Body of pancreas (tissue), 4 donors: Measurements from ENCODE around the gene CYS1. TPM values are rescaled to one million over a fixed set of nuclear protein-coding genes. Genes with fewer than 3 reads are reported as not detected.
A peak's percentile ranks its signal among the peaks of the same experiment; 100 is the strongest.

Experiments
- ATAC-seq: fragments of 150-250 bp; one replicate; pipeline ENCODE4 v1.9.1; 2016
- DNase-seq, 4 donors: peaks; one replicate each; pipeline ENCODE4 v3.0.0-alpha.2; 2019
- H3K27ac ChIP-seq, 4 donors: fragments of 200-600 bp; sonication (generic); 1 replicate in 3 of 4; 2 replicates in 1 of 4; pipeline versions ENCODE4 v1.5.1 to v1.6.1; 2016 to 2019; ENCODE audit warnings: mild to moderate bottlenecking in 1 of 4, mixed read lengths in 1 of 4, moderate library complexity in 1 of 4
- H3K27me3 ChIP-seq, 2 donors: fragments of 200-600 bp; sonication (generic); one replicate each; pipeline ENCODE4 v1.6.0; 2016; ENCODE audit warnings: mild to moderate bottlenecking in 1 of 2
- H3K36me3 ChIP-seq, 2 donors: fragments of 200-600 bp; sonication (generic); replicated peaks in 1 of 2; 2 replicates each; pipeline ENCODE4 v1.5.1; 2016; ENCODE audit warnings: low read depth in 2 of 2; ENCODE audit not compliant: insufficient read depth in 1 of 2
- H3K4me1 ChIP-seq: fragments of 200-600 bp; sonication (generic); one replicate; pipeline ENCODE4 v1.6.0; 2016
- H3K4me3 ChIP-seq, 2 donors: fragments of 200-600 bp; sonication (generic); 1 replicate in 1 of 2; 2 replicates in 1 of 2; pipeline ENCODE4 v1.5.1; 2016 to 2019
- H3K9me3 ChIP-seq, 3 donors: fragments of 200-600 bp; sonication (generic); 1 replicate in 2 of 3; 2 replicates in 1 of 3; pipeline ENCODE4 v1.5.1; 2016
- POLR2A ChIP-seq, 3 donors: fragments of 450-650 bp; IDR thresholded peaks; one replicate each; pipeline ENCODE4 v1.6.1; 2016; ENCODE audit warnings: antibody characterized with exemption in 3 of 3, mild to moderate bottlenecking in 2 of 3
- WGBS, 2 donors: methylation state at CpG; one replicate each; pipeline ENCODE4 v1.1.5; 2017; 5-methylcytosine and 5-hydroxymethylcytosine counted together
- intact Hi-C: fragments of 100-400 bp; cut with DNase I; formaldehyde crosslinking; loops from one replicate; pipeline ENCODE4 v1.15.1; 2023
- total RNA-seq, 2 donors: library from RNA; depleted of rRNA; stranded (reverse); fragments of >200 nt; gene quantifications; one replicate each; pipeline ENCODE4 v1.1.0, GENCODE V29; 2016
- TF ChIP-seq, protein P1 (sequence below), 7 experiments: fragments of 450-650 bp in 4 of 7; fragments of 200-600 bp in 3 of 7; sonication (generic) in 3 of 7; IDR thresholded peaks; one replicate each; pipeline ENCODE4 v1.5.1; 2016 to 2019; ENCODE audit warnings: antibody characterized with exemption in 7 of 7

Gene CYS1
- total RNA-seq, 2 donors from 2014 or later = 30.4 to 36.6 TPM

DNA sequence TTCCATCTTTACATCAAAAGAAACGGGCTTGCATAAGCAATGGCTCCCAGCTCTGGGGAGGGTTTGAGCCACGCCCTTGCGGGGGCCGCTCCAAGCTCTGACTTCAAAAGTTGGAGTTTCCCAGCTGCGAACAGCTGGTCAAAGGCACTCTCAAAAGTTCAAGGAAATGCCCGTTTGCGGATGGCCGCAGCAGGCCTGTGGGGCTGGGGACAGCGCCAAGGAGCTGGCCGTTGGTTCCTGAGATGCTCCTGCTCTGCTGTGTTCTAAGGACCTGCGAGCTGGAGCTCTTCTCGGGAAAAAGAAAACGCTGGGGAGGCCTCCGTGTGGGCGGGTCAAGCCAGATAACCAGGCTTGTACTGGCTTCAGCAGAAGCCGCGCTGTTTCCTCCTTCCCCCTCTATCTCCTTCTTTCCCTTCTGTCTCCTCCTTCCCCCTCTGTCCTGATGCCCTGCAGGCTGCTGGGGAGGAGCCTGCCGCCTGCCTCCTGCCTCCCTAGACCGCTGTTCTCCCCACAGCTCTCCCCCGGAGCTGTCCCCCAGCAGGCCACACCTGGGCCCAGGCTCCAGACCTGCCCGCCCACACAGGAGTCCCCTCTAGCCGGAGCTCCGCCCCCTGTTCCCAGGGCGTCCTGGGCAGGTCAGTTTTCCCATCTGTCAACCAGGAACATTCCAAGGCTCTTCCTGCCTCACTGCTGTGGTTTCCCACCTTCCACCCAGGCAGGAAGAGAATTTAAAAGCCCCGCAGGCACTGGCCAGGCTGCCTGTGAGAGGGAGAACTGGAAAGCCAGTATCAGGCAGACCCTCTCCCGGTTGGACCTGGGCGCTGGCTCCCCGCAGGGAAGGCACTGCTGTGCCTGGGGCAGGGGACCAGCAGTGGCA lies 22.7 kb downstream of the CYS1 start:
- H3K27me3 ChIP-seq = no peaks in the 10 kb centered on the region
- ATAC-seq (peak; percentile 16), DNase-seq (peak in 1 of 4 donors; percentile 51)
- intact Hi-C loops = no loop called here
- H3K4me3 ChIP-seq = no peak overlapping the region
- TF ChIP-seq, protein P1, sequence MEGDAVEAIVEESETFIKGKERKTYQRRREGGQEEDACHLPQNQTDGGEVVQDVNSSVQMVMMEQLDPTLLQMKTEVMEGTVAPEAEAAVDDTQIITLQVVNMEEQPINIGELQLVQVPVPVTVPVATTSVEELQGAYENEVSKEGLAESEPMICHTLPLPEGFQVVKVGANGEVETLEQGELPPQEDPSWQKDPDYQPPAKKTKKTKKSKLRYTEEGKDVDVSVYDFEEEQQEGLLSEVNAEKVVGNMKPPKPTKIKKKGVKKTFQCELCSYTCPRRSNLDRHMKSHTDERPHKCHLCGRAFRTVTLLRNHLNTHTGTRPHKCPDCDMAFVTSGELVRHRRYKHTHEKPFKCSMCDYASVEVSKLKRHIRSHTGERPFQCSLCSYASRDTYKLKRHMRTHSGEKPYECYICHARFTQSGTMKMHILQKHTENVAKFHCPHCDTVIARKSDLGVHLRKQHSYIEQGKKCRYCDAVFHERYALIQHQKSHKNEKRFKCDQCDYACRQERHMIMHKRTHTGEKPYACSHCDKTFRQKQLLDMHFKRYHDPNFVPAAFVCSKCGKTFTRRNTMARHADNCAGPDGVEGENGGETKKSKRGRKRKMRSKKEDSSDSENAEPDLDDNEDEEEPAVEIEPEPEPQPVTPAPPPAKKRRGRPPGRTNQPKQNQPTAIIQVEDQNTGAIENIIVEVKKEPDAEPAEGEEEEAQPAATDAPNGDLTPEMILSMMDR (IDR thresholded peaks at IDR 0.05) = no peak
- no peak for TF ChIP-seq POLR2A (IDR thresholded peaks at IDR 0.05)
- peaks cover 3% of the 10 kb centered on the region in 2 donors for H3K36me3 ChIP-seq
- H3K27ac ChIP-seq = peak overlapping the region in 3 of 4 donors; percentile 10 to 58 (median 43)
- no peaks in the 10 kb centered on the region for H3K9me3 ChIP-seq
- peaks cover 34% of the 10 kb centered on the region for H3K4me1 ChIP-seq
- WGBS, 2 donors = 56 to 79% methylated on average over 21 to 27 of the region's 28 CpGs

DNA sequence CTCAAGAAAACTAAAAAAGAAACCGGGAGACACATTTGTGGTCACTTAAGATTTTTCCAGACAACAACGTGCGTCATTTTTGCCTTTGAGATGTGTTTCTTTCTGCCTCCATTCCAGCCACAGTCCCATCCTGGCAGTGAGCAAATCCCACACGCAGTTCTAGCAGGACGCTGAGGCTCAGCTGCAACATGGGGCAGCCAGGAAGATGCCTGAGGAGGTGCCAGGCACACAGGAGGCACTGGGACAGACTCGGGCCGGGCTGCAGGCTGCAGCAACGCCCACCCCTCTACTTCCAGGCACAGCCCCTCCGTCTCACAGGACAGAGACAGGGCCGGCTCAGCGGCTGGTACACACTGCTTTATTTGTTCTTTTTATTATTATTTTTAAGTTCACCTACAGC lies 23.8 kb downstream of the CYS1 start:
- 92 to 94% methylated on average over 10 to 11 of the region's 11 CpGs for WGBS, 2 donors

DNA sequence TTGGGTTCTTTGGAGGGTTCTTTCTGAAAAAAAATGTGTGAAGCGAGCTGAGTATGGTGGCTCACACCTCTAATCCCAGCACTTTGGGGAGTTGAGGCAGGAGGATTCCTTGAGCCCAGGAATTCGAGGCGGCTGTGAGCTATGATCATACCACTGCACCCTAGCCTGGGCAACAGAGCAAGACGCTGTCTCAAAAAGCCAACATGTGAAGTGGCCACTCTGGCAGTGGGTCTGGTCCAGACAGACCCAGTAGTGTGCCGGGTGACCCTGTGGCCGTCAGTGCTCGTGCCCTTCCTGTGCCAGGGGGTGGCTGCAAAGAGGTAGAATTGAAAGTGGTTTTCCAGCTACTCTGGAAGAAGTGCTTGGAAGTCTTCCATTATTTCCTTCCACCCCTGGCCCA lies 25.2 kb downstream of the CYS1 start:
- H3K9me3 ChIP-seq = no peaks in the 10 kb centered on the region
- ATAC-seq (no peak), DNase-seq (no peak)
- H3K27ac ChIP-seq = peak overlapping the region in 2 of 4 donors; percentile 5 to 36
- H3K4me3 ChIP-seq = no peak overlapping the region
- H3K4me1 ChIP-seq = peaks cover 44% of the 10 kb centered on the region
- no peak for TF ChIP-seq POLR2A (IDR thresholded peaks at IDR 0.05)
- TF ChIP-seq, protein P1 (IDR thresholded peaks at IDR 0.05) = no peak
- peaks cover 7 to 10% of the 10 kb centered on the region in 2 donors for H3K36me3 ChIP-seq
- intact Hi-C loops = no loop called here
- 88 to 89% methylated on average over 7 of the region's 7 CpGs for WGBS, 2 donors
- no peaks in the 10 kb centered on the region for H3K27me3 ChIP-seq

More for the DNA sequence above, 23.8 kb downstream of the CYS1 start:
- DNase-seq (no peak), ATAC-seq (no peak)
- Histone ChIP-seq H3K27ac (no peak overlapping the region), H3K27me3 (no peaks in the 10 kb centered on the region), H3K36me3 (peaks cover 7 to 10% of the 10 kb centered on the region in 2 donors), H3K4me3 (no peak overlapping the region), H3K9me3 (no peaks in the 10 kb centered on the region), H3K4me1 (peaks cover 41% of the 10 kb centered on the region)
- intact Hi-C loops = no loop called here
- TF ChIP-seq, protein P1 (IDR thresholded peaks at IDR 0.05) = no peak
- no peak for TF ChIP-seq POLR2A (IDR thresholded peaks at IDR 0.05)

DNA sequence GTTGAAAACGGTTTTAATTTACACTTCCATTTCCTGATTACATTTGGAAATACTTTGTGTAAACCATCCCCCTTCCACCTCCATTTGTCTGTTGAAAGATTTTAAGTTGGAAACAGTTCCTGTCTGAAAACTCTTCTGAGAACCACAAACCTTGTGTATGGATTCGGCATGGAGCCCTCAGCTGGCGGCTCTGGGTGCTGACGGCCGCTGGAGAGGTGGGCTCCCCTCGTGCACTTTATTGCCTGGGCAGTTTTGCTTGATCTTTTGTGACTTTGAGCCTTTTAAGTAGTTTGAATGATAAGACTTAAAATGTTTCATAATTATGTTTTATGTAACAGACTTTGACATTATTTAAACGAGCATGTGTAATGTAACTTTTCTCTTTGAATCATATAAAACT lies 25.8 kb downstream of the CYS1 start:
- Histone ChIP-seq H3K36me3 (peaks cover 7 to 10% of the 10 kb centered on the region in 2 donors), H3K4me1 (peaks cover 47% of the 10 kb centered on the region), H3K4me3 (no peak overlapping the region), H3K27me3 (no peaks in the 10 kb centered on the region), H3K9me3 (no peaks in the 10 kb centered on the region), H3K27ac (peak overlapping the region in 3 of 4 donors; percentile 5 to 36 (median 31))
- no peak for ATAC-seq
- TF ChIP-seq, protein P1 (IDR thresholded peaks at IDR 0.05) = no peak
- no peak for TF ChIP-seq POLR2A (IDR thresholded peaks at IDR 0.05)
- intact Hi-C loops = no loop called here
- no peak for DNase-seq
- 31 to 34% methylated on average over 7 of the region's 7 CpGs for WGBS, 2 donors
